OCI-LY1 (cell line): ENCODE measurements around the gene PRKG1.

Experiments
- H2AFZ ChIP-seq: fragments of 200-600 bp; sonication (generic), shearing (Covaris generic); 2 replicates; pipeline ENCODE4 v1.6.0; 2014; ENCODE audit warnings: antibody characterized with exemption, mild to moderate bottlenecking, low read length
- H3F3A ChIP-seq: fragments of 200-600 bp; sonication (generic), shearing (Covaris generic); 2 replicates; pipeline ENCODE4 v1.6.0; 2014; ENCODE audit warnings: mild to moderate bottlenecking, antibody characterized with exemption, low read length, moderate library complexity; ENCODE audit not compliant: insufficient read depth
- H3K27ac ChIP-seq: fragments of 200-600 bp; sonication (generic); 2 replicates; pipeline ENCODE4 v1.5.1; 2014; ENCODE audit warnings: low read length, mixed run types, mild to moderate bottlenecking, low read depth; ENCODE audit not compliant: poor library complexity, severe bottlenecking
- H3K27me3 ChIP-seq: fragments of 200-600 bp; sonication (generic); 2 replicates; pipeline ENCODE4 v1.6.0; 2014; ENCODE audit warnings: antibody characterized with exemption, mild to moderate bottlenecking, low read length, moderate library complexity; ENCODE audit not compliant: insufficient read depth
- H3K36me3 ChIP-seq: fragments of 200-600 bp; sonication (generic); 2 replicates; pipeline ENCODE4 v1.6.1; 2014; ENCODE audit warnings: mild to moderate bottlenecking, antibody characterized with exemption, low read length, moderate library complexity, mixed read lengths; ENCODE audit not compliant: insufficient read depth
- H3K4me1 ChIP-seq: fragments of 200-600 bp; sonication (generic); 2 replicates; pipeline ENCODE4 v1.5.1; 2014; ENCODE audit warnings: mild to moderate bottlenecking, low read length, moderate library complexity; ENCODE audit not compliant: insufficient read depth, severe bottlenecking
- H3K4me2 ChIP-seq: fragments of 200-600 bp; sonication (generic), shearing (Covaris generic); 2 replicates; pipeline ENCODE4 v1.6.1; 2014; ENCODE audit warnings: low read length
- H3K4me3 ChIP-seq: fragments of 200-600 bp; sonication (generic); 2 replicates; pipeline ENCODE4 v1.5.1; 2014; ENCODE audit warnings: low read length, low read depth, mild to moderate bottlenecking, mixed read lengths; ENCODE audit not compliant: poor library complexity, severe bottlenecking
- H3K79me2 ChIP-seq: fragments of 200-600 bp; shearing (Covaris generic); 2 replicates; pipeline ENCODE4 v1.6.1; 2016; ENCODE audit warnings: mixed run types, low read length, mixed read lengths; ENCODE audit not compliant: insufficient read depth
- H3K9ac ChIP-seq: fragments of 200-600 bp; sonication (generic), shearing (Covaris generic); 2 replicates; pipeline ENCODE4 v1.6.1; 2014; ENCODE audit warnings: mild to moderate bottlenecking, low read length, mixed read lengths
- H3K9me2 ChIP-seq: fragments of 200-600 bp; sonication (generic), shearing (Covaris generic); 2 replicates; pipeline ENCODE4 v1.6.1; 2014; ENCODE audit warnings: low read depth, mild to moderate bottlenecking, low read length, mixed read lengths
- H3K9me3 ChIP-seq: fragments of 200-600 bp; shearing (Covaris generic); 2 replicates; pipeline ENCODE4 v1.6.1; 2014; ENCODE audit warnings: low read length, mixed read lengths
- H4K20me1 ChIP-seq: fragments of 200-600 bp; sonication (generic), shearing (Covaris generic); 2 replicates; pipeline ENCODE4 v1.6.0; 2016; ENCODE audit warnings: mild to moderate bottlenecking, low read length; ENCODE audit not compliant: insufficient read depth
- EZH2 ChIP-seq: fragments of 200-600 bp; sonication (generic), shearing (Covaris generic); IDR thresholded peaks from 2 replicates; pipeline ENCODE4 v1.8.0; 2017; ENCODE audit warnings: borderline replicate concordance, mixed run types, mild to moderate bottlenecking, antibody characterized with exemption, low read length, moderate library complexity, mixed read lengths
- TF ChIP-seq, protein P1 (sequence below): fragments of 200-600 bp; sonication (generic), shearing (Covaris generic); IDR thresholded peaks from 2 replicates; pipeline ENCODE4 v1.5.1; 2017; ENCODE audit warnings: mild to moderate bottlenecking, antibody characterized with exemption, low read length, moderate library complexity, mixed read lengths

The PRKG1 gene

DNA sequence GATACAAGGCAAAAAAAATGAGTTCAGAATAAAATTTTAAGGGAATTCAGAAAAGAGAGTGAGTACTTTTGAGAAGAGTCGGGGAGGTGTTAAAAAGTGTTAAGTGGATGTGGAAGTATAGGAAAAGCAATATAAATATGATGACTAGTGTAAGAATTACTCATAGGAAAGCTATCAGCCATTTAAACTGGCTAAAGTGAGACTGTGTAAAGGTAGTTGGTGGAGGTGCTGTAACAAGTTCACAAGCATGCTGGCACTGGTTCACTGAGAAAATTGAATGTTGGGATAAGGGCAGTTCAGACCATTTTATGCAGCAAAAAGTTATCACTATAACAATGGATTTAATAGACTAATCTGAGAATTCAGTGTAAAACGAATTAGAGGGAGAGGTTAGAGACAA, 1060.8 kb downstream of the PRKG1 start:
- Histone ChIP-seq H3K9me2 (no peaks in the 10 kb centered on the region), H2AFZ (no peak overlapping the region), H3K27ac (no peak overlapping the region), H4K20me1 (no peaks in the 10 kb centered on the region), H3K79me2 (no peaks in the 10 kb centered on the region), H3K4me3 (no peak overlapping the region), H3K9me3 (no peaks in the 10 kb centered on the region), H3K36me3 (no peaks in the 10 kb centered on the region), H3F3A (no peaks in the 10 kb centered on the region), H3K4me2 (no peak overlapping the region), H3K4me1 (no peaks in the 10 kb centered on the region), H3K27me3 (no peaks in the 10 kb centered on the region), H3K9ac (no peak overlapping the region)
- no peak for TF ChIP-seq EZH2
- TF ChIP-seq, protein P1, sequence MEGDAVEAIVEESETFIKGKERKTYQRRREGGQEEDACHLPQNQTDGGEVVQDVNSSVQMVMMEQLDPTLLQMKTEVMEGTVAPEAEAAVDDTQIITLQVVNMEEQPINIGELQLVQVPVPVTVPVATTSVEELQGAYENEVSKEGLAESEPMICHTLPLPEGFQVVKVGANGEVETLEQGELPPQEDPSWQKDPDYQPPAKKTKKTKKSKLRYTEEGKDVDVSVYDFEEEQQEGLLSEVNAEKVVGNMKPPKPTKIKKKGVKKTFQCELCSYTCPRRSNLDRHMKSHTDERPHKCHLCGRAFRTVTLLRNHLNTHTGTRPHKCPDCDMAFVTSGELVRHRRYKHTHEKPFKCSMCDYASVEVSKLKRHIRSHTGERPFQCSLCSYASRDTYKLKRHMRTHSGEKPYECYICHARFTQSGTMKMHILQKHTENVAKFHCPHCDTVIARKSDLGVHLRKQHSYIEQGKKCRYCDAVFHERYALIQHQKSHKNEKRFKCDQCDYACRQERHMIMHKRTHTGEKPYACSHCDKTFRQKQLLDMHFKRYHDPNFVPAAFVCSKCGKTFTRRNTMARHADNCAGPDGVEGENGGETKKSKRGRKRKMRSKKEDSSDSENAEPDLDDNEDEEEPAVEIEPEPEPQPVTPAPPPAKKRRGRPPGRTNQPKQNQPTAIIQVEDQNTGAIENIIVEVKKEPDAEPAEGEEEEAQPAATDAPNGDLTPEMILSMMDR, result no peak

DNA sequence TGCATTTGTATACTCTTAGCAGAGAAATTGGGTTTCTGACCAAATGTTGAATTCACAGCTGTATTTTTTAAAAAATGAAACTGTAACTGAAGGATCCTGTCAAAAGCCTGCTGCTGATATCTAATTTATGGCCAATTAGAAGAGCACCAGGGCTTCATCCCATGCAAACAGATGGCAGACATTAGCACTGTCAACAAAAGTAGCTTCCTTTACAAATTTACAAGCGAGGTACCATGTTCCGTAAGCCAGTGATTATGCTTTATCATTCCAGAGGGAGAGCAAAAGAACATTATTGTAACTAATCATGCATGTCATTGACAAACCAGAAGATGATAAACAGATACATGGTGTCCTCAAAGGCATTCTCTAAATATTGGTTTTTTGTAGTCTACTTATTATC, 1062.6 kb downstream of the PRKG1 start:
- no peak overlapping the region for H2AFZ ChIP-seq
- H3F3A ChIP-seq, result no peaks in the 10 kb centered on the region
- H3K4me1 ChIP-seq, result no peaks in the 10 kb centered on the region
- no peak overlapping the region for H3K9ac ChIP-seq
- TF ChIP-seq EZH2, result no peak
- TF ChIP-seq, protein P1, result no peak
- no peak overlapping the region for H3K27ac ChIP-seq
- no peaks in the 10 kb centered on the region for H3K27me3 ChIP-seq
- no peaks in the 10 kb centered on the region for H3K9me3 ChIP-seq
- no peak overlapping the region for H3K4me3 ChIP-seq
- H4K20me1 ChIP-seq, result no peaks in the 10 kb centered on the region
- no peaks in the 10 kb centered on the region for H3K79me2 ChIP-seq
- H3K9me2 ChIP-seq, result no peaks in the 10 kb centered on the region
- H3K4me2 ChIP-seq, result no peak overlapping the region
- H3K36me3 ChIP-seq, result no peaks in the 10 kb centered on the region

DNA sequence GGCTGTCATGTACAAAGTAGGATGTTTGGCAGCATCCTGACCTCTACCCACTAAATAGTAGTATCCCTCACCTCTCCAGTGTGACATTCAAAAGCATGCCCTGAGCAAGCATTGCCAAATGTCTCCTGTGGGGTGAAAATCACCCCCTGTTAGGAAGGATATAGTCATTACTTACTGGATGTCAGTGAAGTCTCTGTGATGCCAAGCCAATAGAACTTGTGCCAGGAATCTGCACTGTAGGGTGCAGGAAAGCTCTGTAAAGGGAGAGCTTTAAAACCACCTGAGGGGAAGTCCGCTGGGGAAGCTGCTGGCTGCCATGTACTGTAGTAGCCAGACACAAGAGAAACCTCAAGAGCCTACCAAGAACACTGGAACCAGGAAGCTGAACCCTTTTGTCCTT, 1069.1 kb downstream of the PRKG1 start:
- Histone ChIP-seq H2AFZ (no peak overlapping the region), H3K27ac (no peak overlapping the region), H3K4me1 (no peaks in the 10 kb centered on the region), H3K9me3 (no peaks in the 10 kb centered on the region), H3K4me2 (no peak overlapping the region), H3K9ac (no peak overlapping the region), H3F3A (no peaks in the 10 kb centered on the region), H4K20me1 (no peaks in the 10 kb centered on the region), H3K4me3 (no peak overlapping the region), H3K27me3 (no peaks in the 10 kb centered on the region), H3K79me2 (no peaks in the 10 kb centered on the region), H3K9me2 (no peaks in the 10 kb centered on the region), H3K36me3 (no peaks in the 10 kb centered on the region)
- TF ChIP-seq EZH2, result no peak
- TF ChIP-seq, protein P1, result no peak
